Measurements from ENCODE around the gene SMTNL2.

The SMTNL2 gene

DNA sequence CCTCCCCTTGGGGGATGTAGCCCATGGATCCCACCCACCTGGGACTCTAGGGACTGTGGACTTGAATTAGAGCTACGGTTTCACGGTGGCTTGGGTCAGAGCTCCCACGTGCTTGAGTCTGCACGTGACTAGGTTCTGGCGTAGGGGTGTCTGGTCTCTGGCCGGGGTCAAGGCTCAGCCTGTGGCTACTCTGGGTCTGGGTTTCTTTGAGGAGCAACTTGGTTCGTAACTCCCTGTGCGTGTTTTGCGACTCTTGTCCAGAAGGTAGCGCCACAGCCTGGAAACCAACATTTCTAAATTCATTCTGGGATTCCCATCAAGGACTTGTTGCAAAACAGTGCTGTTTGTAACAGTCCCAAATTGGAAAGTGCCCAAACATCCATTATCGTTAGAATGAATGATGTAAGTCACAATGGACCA is 23.5 kb upstream of the SMTNL2 start:
- no peak for DNase-seq
- no peak overlapping the region for H3K27ac ChIP-seq
- TF ChIP-seq, protein P1, sequence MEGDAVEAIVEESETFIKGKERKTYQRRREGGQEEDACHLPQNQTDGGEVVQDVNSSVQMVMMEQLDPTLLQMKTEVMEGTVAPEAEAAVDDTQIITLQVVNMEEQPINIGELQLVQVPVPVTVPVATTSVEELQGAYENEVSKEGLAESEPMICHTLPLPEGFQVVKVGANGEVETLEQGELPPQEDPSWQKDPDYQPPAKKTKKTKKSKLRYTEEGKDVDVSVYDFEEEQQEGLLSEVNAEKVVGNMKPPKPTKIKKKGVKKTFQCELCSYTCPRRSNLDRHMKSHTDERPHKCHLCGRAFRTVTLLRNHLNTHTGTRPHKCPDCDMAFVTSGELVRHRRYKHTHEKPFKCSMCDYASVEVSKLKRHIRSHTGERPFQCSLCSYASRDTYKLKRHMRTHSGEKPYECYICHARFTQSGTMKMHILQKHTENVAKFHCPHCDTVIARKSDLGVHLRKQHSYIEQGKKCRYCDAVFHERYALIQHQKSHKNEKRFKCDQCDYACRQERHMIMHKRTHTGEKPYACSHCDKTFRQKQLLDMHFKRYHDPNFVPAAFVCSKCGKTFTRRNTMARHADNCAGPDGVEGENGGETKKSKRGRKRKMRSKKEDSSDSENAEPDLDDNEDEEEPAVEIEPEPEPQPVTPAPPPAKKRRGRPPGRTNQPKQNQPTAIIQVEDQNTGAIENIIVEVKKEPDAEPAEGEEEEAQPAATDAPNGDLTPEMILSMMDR (IDR thresholded peaks at IDR 0.05; ENCODE audit: low read depth, low read length, missing control alignments) = peak; percentile 29
- in situ Hi-C loops (cut with HindIII; ENCODE audit: low pct_ligation_motif_present, low sequenced_read_pairs) = no loop called here
- no peak overlapping the region for H3K4me3 ChIP-seq (ENCODE audit: low read depth, low read length)
- no peaks in the 10 kb centered on the region for H3K36me3 ChIP-seq (replicated peaks)
- no peaks in the 10 kb centered on the region for H3K27me3 ChIP-seq (replicated peaks)

DNA sequence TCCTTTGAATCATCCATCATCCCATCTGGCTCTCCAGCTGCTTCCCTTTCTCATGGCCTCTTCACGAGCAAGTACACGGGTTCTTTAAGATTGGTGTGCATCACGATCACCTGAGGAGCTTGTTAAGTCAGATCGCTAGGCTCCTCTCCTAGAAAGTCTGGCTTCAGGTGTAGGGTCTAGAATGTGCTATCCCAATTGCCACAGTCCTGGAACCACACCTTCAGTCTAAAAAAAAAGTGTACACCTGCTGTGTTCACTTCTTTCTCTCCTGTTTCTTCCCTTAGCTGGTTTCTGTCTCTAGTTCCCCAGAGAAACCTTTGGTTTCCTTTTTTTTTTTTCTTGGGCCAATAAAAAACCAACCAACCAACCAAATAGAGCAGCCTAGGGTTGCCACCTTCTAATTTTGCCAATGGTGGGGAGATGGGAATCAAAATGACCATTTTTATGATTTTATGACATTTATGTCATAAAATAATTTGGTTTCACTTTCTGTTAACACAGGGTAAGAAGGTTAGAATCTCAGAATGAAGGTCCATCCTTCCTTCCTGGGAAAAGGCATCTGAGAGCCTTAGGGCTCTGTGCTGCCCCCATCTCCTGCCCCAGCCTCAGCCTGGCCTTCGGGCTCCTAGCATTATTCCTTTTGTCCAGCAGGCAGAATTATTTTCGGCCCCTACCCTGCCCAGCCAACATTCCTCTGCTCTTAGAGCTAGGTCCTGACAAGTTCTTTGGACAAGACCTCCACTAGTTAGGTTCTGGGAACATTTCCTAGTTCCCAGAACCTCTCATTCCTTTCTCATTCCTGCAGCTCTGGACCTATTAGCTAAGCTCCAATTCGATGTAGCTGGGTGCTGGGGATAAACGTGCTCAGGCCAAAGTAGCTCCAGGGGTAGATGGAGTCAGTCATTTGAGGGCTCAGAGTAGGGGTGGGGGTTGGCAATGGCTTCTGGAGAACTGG is 22.0 kb upstream of the SMTNL2 start:
- Histone ChIP-seq H3K4me3 (ENCODE audit: low read depth, low read length) (no peak overlapping the region), H3K36me3 (replicated peaks) (no peaks in the 10 kb centered on the region), H3K27me3 (replicated peaks) (no peaks in the 10 kb centered on the region), H3K27ac (no peak overlapping the region)
- DNase-seq = no peak
- in situ Hi-C loops (cut with HindIII; ENCODE audit: low pct_ligation_motif_present, low sequenced_read_pairs) = no loop called here
- TF ChIP-seq, protein P1 (IDR thresholded peaks at IDR 0.05; ENCODE audit: low read depth, low read length, missing control alignments) = no peak

DNA sequence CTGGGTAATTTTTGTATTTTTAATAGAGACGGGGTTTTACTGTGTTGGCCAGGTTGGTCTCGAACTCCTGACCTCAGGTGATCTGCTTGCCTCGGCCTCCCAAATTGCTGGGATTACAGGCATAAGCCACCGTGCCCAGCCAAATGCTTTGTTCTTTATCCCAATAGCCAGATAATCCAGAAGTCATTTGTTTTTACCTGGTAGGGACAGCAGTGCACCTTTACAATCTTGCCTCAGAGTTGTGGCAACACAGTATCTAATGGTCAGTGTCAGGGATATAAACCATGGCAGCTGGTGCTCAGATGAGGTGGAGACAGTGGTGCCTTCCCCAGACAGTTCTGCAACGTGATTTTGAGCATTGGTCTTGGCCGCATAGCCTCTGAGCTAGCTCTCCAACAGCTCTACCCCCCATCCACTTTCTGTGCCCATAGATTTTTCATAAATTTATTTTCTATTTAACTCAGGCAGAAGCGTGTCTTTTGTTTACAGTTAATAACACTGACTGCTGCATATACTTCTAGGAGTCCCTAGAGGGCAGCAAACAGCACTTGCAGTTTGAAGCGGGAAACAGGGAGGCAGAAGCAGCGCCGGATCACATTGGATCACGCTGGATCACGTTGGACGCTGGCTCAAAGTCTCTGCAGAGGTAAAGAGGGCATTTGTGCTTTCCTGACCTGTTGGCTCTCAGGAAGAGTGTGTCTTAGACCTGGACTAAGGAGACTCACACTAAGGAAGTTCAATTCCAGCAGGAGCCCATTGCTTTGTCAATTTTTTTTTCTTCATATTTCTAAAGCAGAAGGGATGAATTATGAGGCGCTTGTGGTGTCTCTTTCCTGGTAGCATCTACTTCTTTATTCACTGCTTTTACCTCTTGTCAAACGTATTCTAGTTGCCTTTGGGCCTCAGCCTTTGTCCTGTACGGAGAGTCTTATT is 18.9 kb upstream of the SMTNL2 start:
- Histone ChIP-seq H3K36me3 (replicated peaks) (no peaks in the 10 kb centered on the region), H3K27me3 (replicated peaks) (no peaks in the 10 kb centered on the region), H3K4me3 (ENCODE audit: low read depth, low read length) (no peak overlapping the region), H3K27ac (no peak overlapping the region)
- in situ Hi-C loops (cut with HindIII; ENCODE audit: low pct_ligation_motif_present, low sequenced_read_pairs) = no loop called here
- DNase-seq = peak; percentile 65
- TF ChIP-seq, protein P1 (IDR thresholded peaks at IDR 0.05; ENCODE audit: low read depth, low read length, missing control alignments) = peak; percentile 90

DNA sequence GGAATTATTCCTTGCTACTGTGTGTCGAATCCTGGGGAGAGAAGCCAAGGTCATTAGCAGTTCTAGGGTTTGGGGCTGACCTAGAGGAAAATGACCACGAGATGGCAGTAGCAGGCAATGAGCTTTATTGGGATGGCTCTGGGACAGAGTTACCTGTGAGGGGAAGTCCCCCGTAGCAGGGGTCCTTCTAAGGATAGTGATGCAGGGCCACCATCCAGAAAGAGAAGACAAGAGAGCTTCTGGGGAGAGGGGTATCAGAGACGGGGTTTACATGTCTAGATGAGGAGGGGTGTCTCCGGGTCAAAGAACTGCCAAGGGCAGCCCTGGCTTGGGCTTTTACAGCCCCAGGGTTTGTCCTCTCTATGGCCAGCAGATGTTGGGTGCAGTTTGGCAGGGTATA is 17.5 kb upstream of the SMTNL2 start:
- in situ Hi-C loops (cut with HindIII; ENCODE audit: low pct_ligation_motif_present, low sequenced_read_pairs) = no loop called here
- Histone ChIP-seq H3K4me3 (ENCODE audit: low read depth, low read length) (no peak overlapping the region), H3K27me3 (replicated peaks) (no peaks in the 10 kb centered on the region), H3K36me3 (replicated peaks) (no peaks in the 10 kb centered on the region), H3K27ac (no peak overlapping the region)
- peak; percentile 32 for DNase-seq
- TF ChIP-seq, protein P1 (IDR thresholded peaks at IDR 0.05; ENCODE audit: low read depth, low read length, missing control alignments) = peak; percentile 87

DNA sequence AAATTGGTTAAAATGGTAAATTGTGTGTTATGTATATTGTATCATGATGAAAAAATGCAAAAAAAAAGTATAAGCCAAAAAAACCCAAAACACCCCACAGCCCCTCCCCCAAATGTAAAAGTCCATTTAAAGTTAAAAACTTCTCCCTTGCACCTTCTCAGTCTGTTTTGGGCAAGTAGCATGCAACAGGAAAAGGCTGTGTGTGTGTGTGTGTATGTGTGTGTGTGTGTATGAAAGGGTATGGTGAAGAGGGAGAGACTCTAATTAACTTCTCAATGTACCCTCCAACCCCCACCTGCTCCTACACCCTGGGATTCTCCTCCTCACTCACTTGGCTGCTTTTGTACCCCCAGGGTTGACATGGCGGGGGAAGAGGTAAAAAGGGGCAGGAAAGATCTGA is 14.7 kb upstream of the SMTNL2 start:
- H3K4me3 ChIP-seq (ENCODE audit: low read depth, low read length) = no peak overlapping the region
- in situ Hi-C loops (cut with HindIII; ENCODE audit: low pct_ligation_motif_present, low sequenced_read_pairs) = no loop called here
- no peaks in the 10 kb centered on the region for H3K36me3 ChIP-seq (replicated peaks)
- TF ChIP-seq, protein P1 (IDR thresholded peaks at IDR 0.05; ENCODE audit: low read depth, low read length, missing control alignments) = no peak
- H3K27ac ChIP-seq = no peak overlapping the region
- DNase-seq = no peak
- no peaks in the 10 kb centered on the region for H3K27me3 ChIP-seq (replicated peaks)
